Mammary microvascular endothelial cell (primary cell): ENCODE data around the gene SART3. TPM values are rescaled to one million over a fixed set of nuclear protein-coding genes. Genes with fewer than 3 reads are reported as not detected.

Experiments used
- total RNA-seq: library from RNA; depleted of rRNA; stranded (reverse); fragments of >200 nt; gene quantifications from 2 replicates; pipeline ENCODE4 v1.2.3, GENCODE V29; 2015

SART3 gene
- total RNA-seq = 32.0 and 42.6 TPM in 2 replicates

GRCh38 chr12:108560752-108561719, at the start of gene SART3:
Gene SART3 (minus strand): TSS chr12:108561173. CDS start chr12:108561154, 19 bp downstream.

GRCh38 chr12:108597559-108598471, 36.8 kb upstream of the SART3 start, which contains the start of gene TMEM119:
Gene TMEM119 (minus strand): TSS chr12:108598084. CDS start chr12:108592383, 5,701 bp downstream.

GRCh38 chr12:108562348-108563135, 1.6 kb upstream of the SART3 start, which contains the start of gene ISCU:
Gene ISCU (plus strand): TSS chr12:108562596. CDS start chr12:108562623, 27 bp downstream.

GRCh38 chr12:108514973-108515814, 45.8 kb downstream of the SART3 start, which contains the start of gene FICD:
Gene FICD (plus strand): TSS chr12:108515277. CDS start chr12:108516973, 1,696 bp downstream.

Other genes starting within 250 kb of the SART3 start
- gene CMKLR1, start 221.9 kb downstream of the SART3 start, total RNA-seq = not detected in 2 replicates
- gene FICD, start 45.9 kb downstream of the SART3 start, total RNA-seq = 4.7 and 5.6 TPM in 2 replicates
- 112 and 120 TPM in 2 replicates for gene ISCU, start 1.4 kb upstream of the SART3 start, total RNA-seq
- gene TMEM119, start 36.9 kb upstream of the SART3 start, total RNA-seq = 0.94 TPM in 1 of 2 replicates, not detected in the other
- 0.07 TPM in 1 of 2 replicates, not detected in the other for gene SELPLG, start 72.7 kb upstream of the SART3 start, total RNA-seq
- 175 and 179 TPM in 2 replicates for gene CORO1C, start 170.3 kb upstream of the SART3 start, total RNA-seq